A673 (cell line): ENCODE measurements around the gene NCBP2L. TPM values are rescaled to one million over a fixed set of nuclear protein-coding genes. Genes with fewer than 3 reads are reported as not detected.

Experiments used
- BruUV-seq: library from RNA; stranded (reverse); fragments of 400-500 nt; replicated peaks from 2 replicates; lab custom pipeline; 2021; lab: Mats Ljungman, UMichigan
- CTCF ChIA-PET: fragments of 300-600 bp; sonication (Branson Sonifier 250); formaldehyde crosslinking; loops from one replicate; lab custom pipeline; 2022; ENCODE audit warnings: antibody characterized with exemption; lab: Charles Lee
- POLR2A ChIA-PET: fragments of 300-600 bp; sonication (Branson Sonifier 250); formaldehyde crosslinking; loops from one replicate; lab custom pipeline; 2022; ENCODE audit warnings: antibody characterized with exemption; ENCODE audit not compliant: low non-redundant PET; lab: Charles Lee
- DNase-seq: peaks from one replicate; pipeline ENCODE4 v3.0.0-alpha.2; 2015; ENCODE audit warnings: low spot score
- H3K27ac ChIP-seq: fragments of 200-600 bp; sonication (generic); 2 replicates; pipeline ENCODE4 v1.5.1; 2016; ENCODE audit warnings: mixed run types, low read depth, mild to moderate bottlenecking, mixed read lengths, antibody characterized with exemption, low read length; ENCODE audit not compliant: poor library complexity, severe bottlenecking
- H3K27me3 ChIP-seq: fragments of 200-600 bp; sonication (generic); replicated peaks from 2 replicates; pipeline ENCODE4 v1.6.1; 2017; ENCODE audit warnings: mixed run types, low read depth, mild to moderate bottlenecking, mixed read lengths, antibody characterized with exemption, low read length; ENCODE audit not compliant: insufficient read depth, poor library complexity
- H3K36me3 ChIP-seq: fragments of 200-600 bp; sonication (generic); 2 replicates; pipeline ENCODE4 v1.6.1; 2016; ENCODE audit warnings: mixed run types, mild to moderate bottlenecking, mixed read lengths, antibody characterized with exemption, low read length; ENCODE audit not compliant: insufficient read depth, poor library complexity, severe bottlenecking
- H3K4me1 ChIP-seq: fragments of 200-600 bp; sonication (generic); 2 replicates; pipeline ENCODE4 v1.6.1; 2017; ENCODE audit warnings: mixed run types, mild to moderate bottlenecking, mixed read lengths, antibody characterized with exemption, low read length; ENCODE audit not compliant: insufficient read depth, poor library complexity, severe bottlenecking
- H3K4me3 ChIP-seq: fragments of 200-600 bp; sonication (generic); 2 replicates; pipeline ENCODE4 v1.5.1; 2016; ENCODE audit warnings: low read depth, mixed run types, mild to moderate bottlenecking, mixed read lengths, low read length; ENCODE audit not compliant: poor library complexity, severe bottlenecking
- H3K9me3 ChIP-seq: fragments of 200-600 bp; sonication (generic); 2 replicates; pipeline ENCODE4 v1.6.1; 2016; ENCODE audit warnings: mixed run types, low read depth, mild to moderate bottlenecking, mixed read lengths, antibody characterized with exemption, low read length; ENCODE audit not compliant: poor library complexity, severe bottlenecking
- EZH2 ChIP-seq: fragments of 200-600 bp; sonication (generic); IDR thresholded peaks from 2 replicates; pipeline ENCODE4 v1.6.1; 2017; ENCODE audit warnings: borderline replicate concordance, low read depth, mild to moderate bottlenecking, mixed read lengths, antibody characterized with exemption, low read length; ENCODE audit not compliant: poor library complexity, severe bottlenecking
- intact Hi-C: fragments of 100-400 bp; cut with micrococcal nuclease; formaldehyde crosslinking; loops from one replicate; pipeline ENCODE4 v1.10.0; 2022; ENCODE audit not compliant: unreplicated experiment
- total RNA-seq: library from RNA; stranded (reverse); gene quantifications from 2 replicates; pipeline ENCODE4 v1.2.3, GENCODE V29; 2021
- TF ChIP-seq, protein P1 (sequence below): fragments of 300-800, 200-600 bp; sonication (generic); conservative IDR thresholded peaks from 2 replicates; pipeline ENCODE4 v1.5.1; 2017; ENCODE audit warnings: low read depth, mild to moderate bottlenecking, antibody characterized with exemption, low read length, moderate library complexity, mixed read lengths

NCBP2L gene
- total RNA-seq, 1 experiment from 2014 or later, result not detected

DNA sequence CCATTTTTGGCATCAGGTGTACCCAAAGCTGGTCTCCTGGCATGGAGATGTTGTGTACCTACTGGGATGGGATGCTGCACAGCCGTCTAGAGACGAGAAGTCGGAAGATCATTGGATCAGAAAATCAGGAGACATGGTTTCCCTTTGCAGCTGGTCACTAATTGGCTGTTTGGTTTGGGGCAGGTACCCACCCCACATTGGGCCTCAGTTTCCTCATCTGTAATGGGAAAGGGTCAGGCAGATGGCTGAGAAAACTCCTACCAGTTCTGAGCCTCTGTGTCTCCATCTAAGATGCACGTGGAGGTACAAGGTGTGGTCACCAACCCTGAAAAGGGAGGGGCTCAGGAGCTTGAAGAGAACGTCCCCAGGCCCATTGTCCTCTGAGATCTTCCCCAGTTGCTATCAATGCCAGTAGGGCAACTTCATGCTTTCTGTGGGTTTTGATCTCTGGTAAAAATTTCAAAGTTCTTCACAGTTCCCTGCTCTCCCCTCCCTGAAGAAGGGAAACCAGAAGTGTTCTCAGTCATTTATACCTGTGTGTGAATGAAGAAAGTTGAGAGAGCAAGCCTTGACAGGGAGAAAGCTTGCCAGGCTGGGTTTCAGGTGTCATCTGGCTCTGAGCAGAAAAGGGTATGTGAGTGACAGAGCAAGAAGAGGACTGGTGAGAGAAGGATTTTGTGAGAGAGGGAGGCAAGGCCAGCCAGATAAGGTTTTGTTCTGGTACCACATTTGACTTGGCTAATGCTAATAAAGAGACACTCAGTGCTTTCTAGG, 17.0 kb upstream of the NCBP2L start:
- intact Hi-C loops, result no loop called here
- no peaks in the 10 kb centered on the region for H3K36me3 ChIP-seq
- ChIA-PET POLR2A (no interaction called here), CTCF (no interaction called here)
- DNase-seq, result no peak
- no peaks in the 10 kb centered on the region for H3K27me3 ChIP-seq
- no peak overlapping the region for H3K4me3 ChIP-seq
- no peak overlapping the region for H3K27ac ChIP-seq
- no peak for TF ChIP-seq EZH2
- TF ChIP-seq, protein P1, sequence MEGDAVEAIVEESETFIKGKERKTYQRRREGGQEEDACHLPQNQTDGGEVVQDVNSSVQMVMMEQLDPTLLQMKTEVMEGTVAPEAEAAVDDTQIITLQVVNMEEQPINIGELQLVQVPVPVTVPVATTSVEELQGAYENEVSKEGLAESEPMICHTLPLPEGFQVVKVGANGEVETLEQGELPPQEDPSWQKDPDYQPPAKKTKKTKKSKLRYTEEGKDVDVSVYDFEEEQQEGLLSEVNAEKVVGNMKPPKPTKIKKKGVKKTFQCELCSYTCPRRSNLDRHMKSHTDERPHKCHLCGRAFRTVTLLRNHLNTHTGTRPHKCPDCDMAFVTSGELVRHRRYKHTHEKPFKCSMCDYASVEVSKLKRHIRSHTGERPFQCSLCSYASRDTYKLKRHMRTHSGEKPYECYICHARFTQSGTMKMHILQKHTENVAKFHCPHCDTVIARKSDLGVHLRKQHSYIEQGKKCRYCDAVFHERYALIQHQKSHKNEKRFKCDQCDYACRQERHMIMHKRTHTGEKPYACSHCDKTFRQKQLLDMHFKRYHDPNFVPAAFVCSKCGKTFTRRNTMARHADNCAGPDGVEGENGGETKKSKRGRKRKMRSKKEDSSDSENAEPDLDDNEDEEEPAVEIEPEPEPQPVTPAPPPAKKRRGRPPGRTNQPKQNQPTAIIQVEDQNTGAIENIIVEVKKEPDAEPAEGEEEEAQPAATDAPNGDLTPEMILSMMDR, result no peak
- no peaks in the 10 kb centered on the region for H3K9me3 ChIP-seq
- no peaks in the 10 kb centered on the region for H3K4me1 ChIP-seq
- no TSS peak for BruUV-seq

DNA sequence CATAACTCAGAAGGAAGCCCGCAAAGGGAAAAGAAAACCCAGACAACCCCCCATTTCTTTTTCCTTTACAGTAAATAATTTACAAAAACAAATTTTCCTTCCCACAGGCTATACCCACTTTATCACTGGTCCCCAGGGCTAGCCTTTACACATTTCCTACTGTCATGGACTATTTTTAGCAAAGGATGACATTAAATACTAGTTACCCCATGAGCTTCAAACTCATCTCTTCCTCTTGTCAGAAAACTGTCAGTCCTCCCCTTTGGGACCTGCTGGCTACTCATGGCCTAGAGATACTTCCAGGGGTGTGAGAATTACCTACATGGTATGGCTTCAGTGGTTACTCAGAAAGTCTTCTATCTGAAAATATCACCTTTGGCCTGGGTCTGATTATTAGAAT, 13.9 kb upstream of the NCBP2L start:
- no peak for TF ChIP-seq EZH2
- TF ChIP-seq, protein P1, result no peak
- Histone ChIP-seq H3K9me3 (no peaks in the 10 kb centered on the region), H3K27ac (no peak overlapping the region), H3K36me3 (no peaks in the 10 kb centered on the region), H3K4me1 (no peaks in the 10 kb centered on the region), H3K27me3 (no peaks in the 10 kb centered on the region), H3K4me3 (no peak overlapping the region)
- intact Hi-C loops, result no loop called here
- no peak for DNase-seq
- no TSS peak for BruUV-seq
- POLR2A ChIA-PET, result no interaction called here
- CTCF ChIA-PET, result no interaction called here

DNA sequence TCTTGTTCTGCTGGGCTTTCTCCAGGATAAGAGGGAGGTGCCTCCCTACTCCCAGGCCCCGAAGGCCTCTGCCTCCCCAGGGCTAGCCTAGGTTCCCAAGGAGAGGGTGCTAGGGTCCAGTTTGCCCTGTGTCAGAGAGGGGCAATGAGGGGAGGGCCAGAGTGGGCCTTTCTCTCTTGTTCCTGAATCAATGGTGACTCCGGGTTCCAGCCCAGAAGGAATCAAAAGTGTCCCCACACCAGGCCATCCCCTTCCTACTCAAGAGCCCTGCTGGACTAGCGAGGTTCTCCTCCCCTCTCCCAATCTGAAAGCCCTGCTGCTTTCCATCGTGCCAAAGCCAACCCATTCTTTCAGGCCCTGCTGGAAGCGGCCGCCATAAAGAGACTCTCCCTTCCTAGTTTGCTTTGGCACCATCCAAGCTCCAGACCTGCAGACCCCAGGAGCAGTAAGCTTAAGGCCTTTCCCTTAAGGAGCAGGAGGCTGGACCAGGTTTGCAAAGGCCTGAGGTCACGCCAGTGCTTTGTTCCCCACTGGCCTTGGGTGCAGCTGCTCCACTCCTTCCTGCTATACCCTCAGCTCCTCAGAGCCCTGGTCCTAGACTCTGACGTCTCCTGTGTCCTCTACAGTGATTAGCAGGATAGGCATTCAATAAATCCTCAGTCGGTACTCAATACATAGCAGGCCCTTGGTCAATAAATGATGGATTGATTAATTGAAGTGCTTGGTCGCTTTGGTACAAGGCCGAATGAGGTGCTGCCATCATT, 12.5 kb upstream of the NCBP2L start:
- no peaks in the 10 kb centered on the region for H3K27me3 ChIP-seq
- intact Hi-C loops, result no loop called here
- no peaks in the 10 kb centered on the region for H3K9me3 ChIP-seq
- DNase-seq, result no peak
- no peaks in the 10 kb centered on the region for H3K4me1 ChIP-seq
- H3K27ac ChIP-seq, result no peak overlapping the region
- H3K4me3 ChIP-seq, result no peak overlapping the region
- ChIA-PET CTCF (no interaction called here), POLR2A (no interaction called here)
- no peak for TF ChIP-seq EZH2
- TF ChIP-seq, protein P1, result no peak
- no TSS peak for BruUV-seq
- no peaks in the 10 kb centered on the region for H3K36me3 ChIP-seq
